ENCODE data around the gene ACER3. TPM values are rescaled to one million over a fixed set of nuclear protein-coding genes. Genes with fewer than 3 reads are reported as not detected.
A peak's percentile ranks its signal among the peaks of the same experiment; 100 is the strongest.
"Not testable (repeated sequence)": the region's sequence is repeated elsewhere in the genome, so short reads cannot be mapped to it uniquely, and the experiment has no call there.

ACER3 gene
- polyA plus RNA-seq, 12 donors: 5.6 to 16.2 (median 8.4) TPM; not detected in 1

DNA sequence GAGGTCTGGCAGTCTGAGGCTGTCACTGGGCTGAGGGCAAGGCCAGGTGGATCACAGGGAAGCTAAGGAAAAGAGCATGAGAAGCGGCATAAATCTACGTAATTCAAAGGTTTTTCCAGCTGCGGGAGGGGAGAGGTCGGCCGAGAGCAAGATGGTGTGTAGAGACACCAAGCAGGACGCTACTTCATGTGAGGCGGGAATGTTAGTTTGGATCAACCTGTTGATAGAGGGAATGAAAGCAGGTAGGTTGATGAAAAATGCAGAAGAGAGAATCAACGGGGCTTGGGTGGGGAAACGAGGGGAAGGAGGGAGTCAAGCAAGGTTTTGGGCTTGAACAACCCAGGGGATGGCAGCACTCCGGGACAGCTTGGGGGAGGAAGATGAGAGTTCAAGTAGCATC, 176.3 kb downstream of the ACER3 start:
- DNase-seq: no peak

GRCh38 chr11:77038029-77038824, 177.5 kb downstream of the ACER3 start:
- no peak for DNase-seq

DNA sequence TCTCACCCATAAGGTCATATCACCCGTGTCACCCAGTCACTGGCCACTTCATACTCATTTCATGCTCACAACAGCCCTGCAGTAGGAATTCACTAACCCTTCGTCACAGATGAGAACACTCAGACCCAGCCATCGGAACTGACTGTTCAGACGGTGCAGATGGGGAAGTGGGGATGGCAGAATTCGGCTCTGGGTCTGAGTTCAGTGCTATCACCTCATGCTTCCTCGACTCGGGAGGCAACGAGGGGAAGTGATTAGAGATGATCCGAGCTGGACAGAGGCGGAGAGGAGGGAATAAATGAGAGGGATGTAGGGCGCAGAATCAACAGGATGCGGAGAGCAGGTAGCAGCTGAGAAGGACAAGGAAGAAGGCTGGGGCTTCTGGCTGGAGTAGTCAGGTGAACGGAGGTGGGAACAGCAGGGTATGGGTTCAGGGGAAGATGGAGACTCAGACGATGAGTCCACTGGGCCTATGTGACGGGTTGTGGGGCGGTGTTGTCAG, 178.2 kb downstream of the ACER3 start:
- no peak for DNase-seq

GRCh38 chr11:77039491-77040400, 179.0 kb downstream of the ACER3 start:
- DNase-seq: peak; percentile 32

DNA sequence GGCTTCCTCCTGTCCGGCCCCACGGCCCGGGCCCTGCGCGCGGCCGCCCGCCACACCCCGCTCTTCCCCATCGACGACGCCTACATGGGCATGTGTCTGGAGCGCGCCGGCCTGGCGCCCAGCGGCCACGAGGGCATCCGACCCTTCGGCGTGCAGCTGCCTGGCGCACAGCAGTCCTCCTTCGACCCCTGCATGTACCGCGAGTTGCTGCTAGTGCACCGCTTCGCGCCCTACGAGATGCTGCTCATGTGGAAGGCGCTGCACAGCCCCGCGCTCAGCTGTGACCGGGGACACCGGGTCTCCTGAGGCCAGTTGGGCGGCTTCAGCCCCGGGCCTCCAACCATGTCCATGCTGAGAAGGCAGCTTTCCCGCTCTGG, 179.7 kb downstream of the ACER3 start:
- no peak for DNase-seq

- no peak for DNase-seq
Measured at GRCh38 chr11:77040889-77041288, 180.2 kb downstream of the ACER3 start.

DNA sequence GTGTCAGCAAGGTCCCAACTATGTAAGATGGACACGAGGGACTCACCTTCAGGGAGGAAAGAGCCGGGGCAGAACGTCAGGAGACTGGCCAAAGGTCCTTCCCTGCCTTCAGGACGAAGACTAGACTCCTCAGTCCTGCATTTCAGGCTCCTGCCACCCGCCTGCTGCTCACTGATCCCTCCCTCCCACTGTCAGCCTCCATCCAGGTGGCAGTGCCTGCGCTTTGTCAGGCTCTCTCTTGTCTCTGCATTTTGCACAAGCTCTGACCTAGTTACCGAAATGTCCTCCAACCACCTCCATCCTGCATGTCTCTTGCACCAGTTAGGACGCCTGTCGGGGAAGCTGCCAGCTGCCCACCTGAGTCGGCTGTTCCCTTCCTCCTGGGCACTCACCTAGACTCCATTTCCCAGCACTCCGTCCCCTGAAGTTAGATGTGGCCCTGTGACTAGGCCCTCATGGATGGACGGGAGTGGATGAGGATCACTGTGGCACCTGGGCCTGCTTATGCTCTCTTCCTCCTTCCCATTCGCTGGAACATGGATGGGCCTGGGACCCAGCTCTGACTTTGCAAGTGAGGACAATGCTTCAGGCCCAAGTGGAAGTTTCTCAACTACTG, 181.5 kb downstream of the ACER3 start:
- DNase-seq: no peak

DNA sequence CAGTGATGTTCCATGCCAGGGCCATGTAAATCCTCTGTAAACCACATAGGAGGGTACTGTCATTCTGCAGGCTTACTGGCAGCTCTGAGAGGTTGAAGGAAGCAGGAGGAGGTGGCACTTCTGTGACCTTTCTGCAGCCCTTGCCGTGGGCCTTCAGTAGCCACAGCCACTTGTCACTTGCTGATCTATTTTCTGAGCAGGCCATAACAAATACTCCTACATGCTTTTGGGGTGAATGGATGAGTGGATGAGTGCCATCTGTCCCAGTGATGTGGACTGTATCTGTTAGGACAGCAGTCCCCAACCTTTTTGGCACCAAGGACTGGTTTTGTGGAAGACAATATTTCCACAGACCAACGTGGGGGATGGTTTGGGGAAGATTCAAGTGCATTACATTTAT, 183.6 kb downstream of the ACER3 start:
- no peak for DNase-seq

DNA sequence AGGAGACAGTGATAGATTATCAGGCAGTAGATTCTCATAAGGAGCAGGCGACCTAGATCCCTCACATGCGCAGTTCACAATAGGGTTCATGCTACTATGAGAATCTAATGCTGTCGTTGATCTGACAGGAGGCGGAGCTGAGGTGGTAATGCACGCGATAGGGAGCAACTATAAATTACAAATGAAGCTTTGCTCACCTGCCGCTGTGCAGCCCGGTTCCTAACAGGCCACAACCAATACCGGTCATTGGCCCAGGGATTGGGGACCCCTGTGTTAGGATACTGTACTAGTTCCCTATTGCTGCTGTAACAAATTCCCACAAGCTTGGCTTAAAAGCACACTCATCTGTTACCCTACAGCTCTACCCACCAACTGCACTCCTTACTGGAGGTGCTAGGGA, 184.2 kb downstream of the ACER3 start:
- DNase-seq: no peak

- no peak for DNase-seq
Measured at GRCh38 chr11:77046060-77046501, 185.4 kb downstream of the ACER3 start.

GRCh38 chr11:77047007-77047927, 186.5 kb downstream of the ACER3 start:
- peak; percentile 91 for DNase-seq

DNA sequence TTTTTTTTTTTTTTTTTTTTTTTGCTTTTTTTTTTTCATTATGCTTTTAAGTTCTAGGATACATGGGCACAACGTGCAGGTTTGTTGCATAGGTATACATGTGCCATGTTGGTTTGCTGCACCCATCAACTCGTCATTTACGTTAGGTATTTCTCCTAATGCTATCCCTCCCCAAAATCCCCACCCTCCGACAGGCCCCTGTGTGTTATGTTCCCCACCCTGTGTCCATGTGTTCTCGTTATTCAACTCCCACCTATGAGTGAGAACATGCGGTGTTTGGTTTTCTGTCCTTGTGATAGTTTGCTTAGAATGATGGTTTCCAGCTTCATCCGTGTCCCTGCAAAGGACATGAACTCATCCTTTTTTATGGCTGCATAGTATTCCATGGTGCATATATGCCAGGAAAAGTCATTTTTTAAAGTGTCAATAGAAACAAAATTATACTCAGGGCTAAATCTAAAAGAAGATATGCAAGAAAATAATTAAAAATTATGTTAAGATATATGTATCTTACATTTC, 187.3 kb downstream of the ACER3 start:
- not testable (repeated sequence) for DNase-seq

GRCh38 chr11:77049026-77049425, 188.3 kb downstream of the ACER3 start:
- DNase-seq: no peak

DNA sequence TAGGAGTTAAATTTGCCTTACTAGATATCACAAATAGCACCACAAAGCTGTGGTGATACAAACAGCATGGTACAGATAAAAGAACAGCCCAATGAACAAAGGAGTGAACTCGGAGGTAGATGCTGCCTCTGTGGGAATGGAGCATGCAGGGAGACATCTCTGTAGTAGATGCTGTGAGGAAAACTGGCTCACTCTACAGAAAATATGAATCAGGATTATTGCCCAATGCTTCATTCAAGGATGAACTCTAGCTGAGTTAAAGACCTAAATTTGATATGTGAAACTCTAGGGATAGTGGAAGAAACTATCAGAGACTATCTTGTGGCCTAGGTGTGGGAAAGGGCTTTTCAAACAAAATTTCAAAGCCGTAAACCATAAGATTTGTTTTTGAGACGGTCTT, 190.8 kb downstream of the ACER3 start:
- DNase-seq: no peak

DNA sequence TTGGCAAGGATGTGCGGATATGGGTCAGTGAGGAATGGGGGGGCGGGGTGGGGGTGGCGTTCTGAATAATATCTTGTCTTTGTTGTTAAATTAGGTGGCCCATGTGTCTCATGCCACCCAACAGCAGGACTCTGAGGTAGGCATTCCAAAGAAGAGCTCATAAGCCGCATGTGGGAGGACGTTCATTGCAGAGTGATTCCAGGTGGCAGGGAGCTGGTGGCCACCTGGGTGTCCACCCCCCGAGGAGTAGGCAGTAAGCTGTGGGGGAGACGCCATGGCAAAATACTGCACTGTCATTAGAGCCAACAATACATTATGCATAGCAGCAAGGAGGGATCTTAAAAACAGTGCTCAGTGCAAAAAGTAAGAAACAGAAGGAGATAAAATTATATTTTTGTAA, 191.8 kb downstream of the ACER3 start:
- DNase-seq: no peak

- DNase-seq: no peak
Measured at GRCh38 chr11:77053217-77054015, 192.7 kb downstream of the ACER3 start.

- DNase-seq: no peak
Measured at GRCh38 chr11:77054084-77054483, 193.4 kb downstream of the ACER3 start.

DNA sequence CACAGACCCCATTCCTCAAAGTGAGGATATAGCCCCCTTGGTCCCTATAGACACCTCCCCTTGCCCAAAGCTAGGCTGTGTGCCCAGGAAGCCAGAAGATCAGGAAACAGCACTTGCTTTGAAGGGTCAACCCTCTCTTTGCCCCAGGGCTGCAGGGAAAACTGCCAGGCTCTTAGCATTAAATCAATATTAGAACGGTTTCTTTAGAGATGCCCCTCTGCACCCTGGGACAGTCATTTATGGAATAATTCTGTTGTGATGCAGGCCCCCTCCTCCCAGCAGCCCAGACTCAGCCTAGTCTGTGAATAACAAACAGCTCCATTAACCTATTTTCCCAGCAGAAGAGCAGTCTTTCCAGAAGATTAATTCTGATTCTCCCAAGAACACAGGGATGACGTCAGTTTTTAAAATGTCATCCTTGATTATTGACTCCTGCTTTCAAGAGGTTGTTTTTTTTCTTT, 194.4 kb downstream of the ACER3 start:
- DNase-seq: no peak

DNA sequence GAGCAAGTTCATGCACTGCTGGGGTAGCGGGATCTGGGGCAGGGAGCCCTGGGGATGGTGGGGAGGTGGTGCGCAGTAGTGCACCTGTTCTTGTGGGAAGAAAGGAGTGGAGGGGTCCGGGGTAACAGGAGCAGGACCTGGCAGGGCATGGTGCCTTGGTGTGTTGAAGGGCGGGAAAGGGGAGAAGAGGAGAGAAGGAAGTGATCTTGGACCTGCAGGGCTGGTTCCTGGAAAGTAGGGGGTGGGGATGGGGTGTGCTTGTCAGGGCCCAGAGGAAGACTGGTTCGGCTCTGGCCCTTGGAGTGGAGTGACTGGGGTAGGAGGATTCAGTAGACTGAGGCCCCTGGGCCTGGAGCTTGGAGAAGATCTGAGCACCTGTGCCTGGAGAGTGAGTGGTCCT, 195.2 kb downstream of the ACER3 start:
- no peak for DNase-seq

Measured in muscle of arm (tissue), 12 donors.